GM12874 (cell line): Measurements from ENCODE around the gene TENM4.

ENCODE experiments used
- CTCF ChIP-seq: IDR thresholded peaks from 2 replicates; pipeline ENCODE4 v1.5.1; 2011; ENCODE audit warnings: low read depth, mild to moderate bottlenecking, control low read depth, low read length, moderate library complexity; ENCODE audit not compliant: insufficient read depth

Gene TENM4

DNA sequence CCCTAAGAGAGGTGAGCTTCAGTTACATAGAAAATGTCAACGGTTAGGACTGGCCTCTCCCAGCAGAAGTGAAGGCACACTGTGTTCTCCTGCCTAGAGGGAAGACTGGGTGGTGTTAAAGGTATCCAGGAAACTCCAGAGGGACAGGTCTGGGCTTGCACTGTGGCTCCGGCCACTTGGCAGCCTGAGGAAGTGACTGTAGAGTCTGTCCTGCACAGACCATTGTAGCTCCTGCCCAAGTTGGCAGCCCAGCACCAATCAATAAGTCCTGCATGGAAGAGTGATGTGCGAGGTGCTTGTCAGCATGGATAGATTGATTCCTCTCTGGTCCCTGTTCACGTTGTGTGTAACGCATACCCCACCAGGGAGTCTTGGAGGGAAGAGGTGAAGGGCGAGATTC lies 284.8 kb downstream of the TENM4 start:
- TF ChIP-seq CTCF = no peak

DNA sequence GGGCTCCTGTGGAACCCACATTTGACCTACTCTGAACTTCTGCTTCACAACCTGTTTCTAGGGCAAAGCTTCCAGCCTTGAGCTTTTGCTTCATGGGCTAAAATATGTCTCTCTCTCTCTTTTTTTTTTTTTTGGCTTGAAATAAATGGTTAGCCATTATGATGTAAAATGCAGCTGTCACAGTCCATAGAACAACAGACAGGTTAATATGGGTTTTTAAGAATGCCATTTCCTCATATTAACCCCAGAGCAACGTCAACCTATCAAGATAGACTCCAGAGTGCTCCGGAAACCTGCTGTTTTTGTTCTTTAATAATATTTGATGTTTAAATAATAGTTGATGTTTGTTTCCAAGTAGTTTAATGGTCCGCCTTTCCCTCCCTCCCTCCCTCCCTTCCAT lies 285.6 kb downstream of the TENM4 start:
- no peak for TF ChIP-seq CTCF

- no peak for TF ChIP-seq CTCF
These were observed 288.3 kb downstream of the TENM4 start for GRCh38 chr11:79152511-79152910.

GRCh38 chr11:79151396-79151795 lies 289.4 kb downstream of the TENM4 start:
- no peak for TF ChIP-seq CTCF

- TF ChIP-seq CTCF = no peak
These were observed 289.9 kb downstream of the TENM4 start for GRCh38 chr11:79150966-79151365.

DNA sequence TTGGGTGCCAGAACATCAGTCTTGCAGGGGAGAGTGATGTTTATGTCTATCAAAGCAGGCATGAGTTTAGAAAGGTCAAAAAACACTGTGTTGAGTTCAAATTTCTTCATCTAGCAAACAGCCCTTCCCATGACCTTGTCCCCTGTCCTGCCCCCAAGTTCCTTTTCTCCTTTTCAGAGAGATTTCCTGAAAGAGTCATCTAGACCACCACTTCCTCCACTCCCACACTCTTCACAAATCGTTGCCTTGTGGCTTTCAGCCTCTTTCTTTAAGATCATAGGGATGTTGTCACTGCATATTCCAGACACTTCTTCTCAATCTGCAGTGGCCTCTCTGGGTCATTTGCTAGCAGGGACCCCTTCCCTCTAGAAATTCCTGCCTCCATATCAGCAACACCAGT lies 290.5 kb downstream of the TENM4 start:
- TF ChIP-seq CTCF = no peak

GRCh38 chr11:79147731-79148130 lies 293.1 kb downstream of the TENM4 start:
- TF ChIP-seq CTCF = no peak

DNA sequence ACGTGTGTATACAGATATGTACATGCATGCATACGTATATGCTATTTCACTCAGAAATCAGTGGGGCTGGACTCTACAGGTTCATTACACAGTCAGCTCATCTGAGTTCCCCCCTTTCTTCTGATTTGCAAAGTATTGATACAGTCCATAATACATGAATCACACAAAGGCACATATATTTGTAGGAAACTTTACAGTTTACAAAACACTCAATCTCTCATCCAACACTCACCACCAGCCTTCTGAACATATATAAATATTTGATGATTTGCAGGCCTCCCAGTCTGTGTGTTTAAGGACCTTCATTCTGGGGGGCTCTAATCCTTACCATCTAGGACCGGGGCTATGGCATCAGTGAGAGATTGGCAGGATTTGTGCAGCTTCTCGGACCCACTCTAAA lies 293.8 kb downstream of the TENM4 start:
- no peak for TF ChIP-seq CTCF
